HG03039 (cell line): ENCODE results near the gene AP3M1.
"Not testable (repeated sequence)": the region's sequence is repeated elsewhere in the genome, so short reads cannot be mapped to it uniquely, and the experiment has no call there.

Source experiments
- ATAC-seq: cut with Tn5 transposase; IDR thresholded peaks from one replicate; pipeline ENCODE4 v1.9.1; 2021; ENCODE audit warnings: mild to moderate bottlenecking, moderate library complexity; ENCODE audit not compliant: unreplicated experiment

Gene AP3M1

DNA sequence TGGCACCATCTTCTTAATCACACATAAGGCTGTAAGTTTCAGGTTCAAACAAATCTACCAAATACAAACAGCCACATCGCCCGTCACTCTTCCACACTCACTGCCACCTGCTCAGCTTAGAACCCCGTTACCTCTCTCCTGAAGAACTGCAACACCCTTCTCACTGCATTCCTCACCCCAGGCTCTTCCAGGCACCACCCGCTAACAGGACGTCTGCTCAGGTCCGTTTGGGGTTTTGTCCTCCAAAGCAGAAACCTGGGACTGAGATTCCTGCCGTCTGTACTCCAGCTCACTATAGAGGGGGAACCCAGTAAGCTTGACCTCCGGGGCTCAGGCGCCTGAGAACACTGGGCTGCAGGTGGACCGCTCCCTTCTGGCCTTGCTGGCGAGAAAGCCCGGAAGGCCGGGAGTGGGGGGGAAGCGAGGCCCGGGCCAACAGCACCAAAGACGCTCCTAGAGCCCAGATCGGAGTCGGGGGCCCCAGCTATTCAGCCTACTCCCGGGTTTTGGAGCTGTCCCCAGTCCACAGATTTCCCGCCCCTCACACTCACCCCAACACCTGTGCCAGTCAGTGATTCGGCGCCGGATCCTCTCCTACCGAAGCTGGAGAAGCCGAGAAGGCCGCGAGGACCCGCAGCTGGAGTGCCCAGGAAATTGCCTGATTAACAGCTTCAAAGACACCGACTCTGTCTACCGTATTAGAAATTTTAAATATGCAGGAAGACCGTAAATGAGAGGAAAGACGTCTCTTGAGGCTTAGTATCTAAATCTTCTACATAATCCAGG lies at the start of gene AP3M1:
Gene AP3M1, minus strand, starts transcription at position 625 of the 786 bp plus-strand sequence. CDS start 12,449 bp downstream, outside the sequence.
- peak; percentile 33 for ATAC-seq

DNA sequence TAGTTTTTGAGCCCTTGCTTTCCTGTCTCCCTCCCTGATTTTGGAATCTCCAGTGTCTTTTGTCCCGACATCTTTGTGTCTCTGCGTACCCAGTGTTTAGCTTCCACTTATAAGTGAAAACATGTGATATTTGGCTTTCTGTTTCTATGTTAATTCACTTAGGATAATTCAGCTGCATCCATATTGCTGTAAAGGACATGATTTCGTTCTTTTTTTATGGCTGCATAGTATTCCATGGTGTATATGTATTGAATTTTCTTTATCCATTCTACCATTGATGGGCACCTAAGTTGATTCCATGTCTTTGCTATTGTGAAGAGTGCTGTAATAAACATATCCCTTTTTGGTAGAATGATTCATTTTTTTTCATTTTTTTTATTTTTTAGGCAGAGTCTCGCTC lies 48.7 kb upstream of the AP3M1 start:
- ATAC-seq, result no peak

- no peak for ATAC-seq
Observed at GRCh38 chr10:74194999-74195398, 44.4 kb upstream of the AP3M1 start.

DNA sequence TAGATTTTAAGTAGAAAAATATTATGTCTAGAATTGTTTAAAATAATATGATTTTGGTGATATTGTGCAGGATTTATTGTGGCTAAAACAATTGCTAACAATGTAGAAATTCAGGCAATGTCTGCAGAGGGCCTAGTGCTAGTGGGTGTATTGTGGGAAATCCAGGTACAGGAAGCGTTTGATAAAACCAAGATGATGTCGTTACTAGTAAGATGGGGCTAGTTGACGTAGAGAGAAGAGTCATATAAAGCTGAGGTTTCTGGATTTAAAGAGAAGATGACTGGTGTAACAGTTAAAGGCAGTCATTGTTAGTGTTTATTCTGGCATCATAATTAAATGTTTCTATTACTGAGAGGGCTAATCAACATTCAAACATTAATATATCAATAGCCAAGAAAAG lies 43.9 kb upstream of the AP3M1 start:
- no peak for ATAC-seq

DNA sequence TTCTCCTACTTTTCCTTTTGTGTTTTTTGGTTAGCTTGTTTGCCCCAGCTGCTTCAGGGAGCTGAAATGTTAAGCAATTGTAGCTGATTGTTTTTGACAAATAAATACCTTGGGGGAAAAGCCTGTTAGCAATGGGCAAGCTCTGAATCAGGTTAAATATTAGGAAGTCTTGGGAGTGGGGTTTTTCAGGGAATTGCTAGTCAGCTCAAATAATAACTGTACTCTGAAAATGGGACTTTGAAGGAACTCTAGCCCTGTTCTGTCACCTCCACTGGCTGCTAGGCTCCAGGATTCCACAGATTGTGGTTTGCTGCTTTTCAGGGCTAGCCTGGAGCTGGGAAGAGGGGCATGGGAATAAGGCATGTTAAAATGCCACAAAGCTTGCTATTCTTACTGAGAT lies 39.9 kb upstream of the AP3M1 start:
- ATAC-seq, result no peak

DNA sequence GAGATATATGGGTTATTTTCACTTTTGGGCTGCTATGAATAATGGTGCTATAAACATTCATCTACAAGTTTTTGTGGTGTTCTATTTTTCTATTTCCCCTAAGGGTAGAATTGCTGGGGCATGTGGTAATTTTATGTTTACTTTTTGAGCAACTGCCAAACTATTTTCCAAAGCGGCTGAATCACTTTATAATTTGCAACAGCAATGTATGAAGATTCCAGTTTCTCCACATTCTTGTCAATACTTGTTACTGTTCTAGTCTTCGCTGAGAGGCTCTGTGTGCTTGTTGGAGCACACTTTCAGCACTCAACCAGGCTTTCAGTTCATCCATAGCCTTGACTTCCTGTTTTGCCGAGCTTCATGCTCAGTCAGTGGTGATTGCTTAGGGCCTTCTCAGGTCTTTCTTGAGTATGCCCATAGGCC lies 39.4 kb upstream of the AP3M1 start:
- peak; percentile 75 for ATAC-seq

DNA sequence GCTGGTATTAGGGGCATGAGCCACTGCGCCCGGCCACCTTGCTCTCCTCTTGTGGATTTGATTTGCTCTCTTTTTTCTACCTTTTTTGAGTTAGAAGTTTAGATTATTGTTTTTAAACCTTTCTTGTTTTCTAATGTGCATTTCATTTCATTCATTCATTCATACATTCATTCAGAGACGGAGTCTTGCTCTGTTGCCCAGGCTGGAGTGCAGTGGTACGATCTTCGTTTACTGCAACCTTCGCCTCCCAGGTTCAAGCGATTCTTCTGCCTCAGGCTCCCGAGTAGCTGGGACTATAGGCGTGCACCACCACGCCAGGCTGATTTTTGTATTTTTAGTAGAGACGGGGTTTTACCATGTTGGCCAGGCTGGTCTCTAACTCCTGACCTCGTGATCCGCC lies 38.0 kb upstream of the AP3M1 start:
- ATAC-seq, result not testable (repeated sequence)

DNA sequence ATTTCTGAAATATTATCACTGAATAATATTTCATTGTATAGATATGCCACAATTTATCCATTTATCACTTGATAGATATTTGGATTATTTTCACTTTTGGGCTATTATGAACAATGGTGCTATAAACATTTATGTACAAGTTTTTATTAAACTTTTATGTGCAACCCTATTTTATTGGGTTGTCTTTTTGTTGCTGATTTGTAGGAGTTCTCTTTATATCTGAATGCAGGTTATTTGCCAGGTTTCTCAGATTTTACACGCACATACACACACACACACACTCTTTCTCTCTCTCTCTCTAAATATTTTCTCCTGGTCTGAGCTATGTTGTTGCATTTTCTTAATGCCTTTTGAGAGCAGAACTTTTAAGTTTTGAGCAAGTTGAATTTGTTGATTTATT lies 36.6 kb upstream of the AP3M1 start:
- no peak for ATAC-seq

DNA sequence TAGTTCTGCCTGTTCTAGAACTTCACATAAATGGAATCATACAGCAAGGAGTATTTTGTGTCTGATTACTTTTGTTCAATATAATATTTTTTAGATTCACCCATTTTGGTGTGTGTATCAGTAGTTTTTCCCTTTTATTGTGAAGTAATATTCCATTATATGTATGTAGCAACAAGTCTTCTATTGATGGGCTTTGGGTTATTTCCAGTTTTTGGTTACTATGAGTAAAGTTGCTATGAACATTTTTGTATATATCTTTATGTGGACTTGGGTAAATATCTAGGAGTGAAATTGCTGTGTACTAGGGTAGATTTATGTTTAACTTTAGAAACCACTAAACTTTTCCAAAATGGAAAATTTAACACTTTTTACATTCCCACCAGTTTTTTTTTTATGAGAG lies 36.0 kb upstream of the AP3M1 start:
- no peak for ATAC-seq

- ATAC-seq, result no peak
Observed at GRCh38 chr10:74179111-74179710, 28.6 kb upstream of the AP3M1 start.

GRCh38 chr10:74178042-74178791 lies 27.6 kb upstream of the AP3M1 start:
- ATAC-seq, result no peak

GRCh38 chr10:74177140-74177677 lies 26.6 kb upstream of the AP3M1 start:
- ATAC-seq, result peak; percentile 20

DNA sequence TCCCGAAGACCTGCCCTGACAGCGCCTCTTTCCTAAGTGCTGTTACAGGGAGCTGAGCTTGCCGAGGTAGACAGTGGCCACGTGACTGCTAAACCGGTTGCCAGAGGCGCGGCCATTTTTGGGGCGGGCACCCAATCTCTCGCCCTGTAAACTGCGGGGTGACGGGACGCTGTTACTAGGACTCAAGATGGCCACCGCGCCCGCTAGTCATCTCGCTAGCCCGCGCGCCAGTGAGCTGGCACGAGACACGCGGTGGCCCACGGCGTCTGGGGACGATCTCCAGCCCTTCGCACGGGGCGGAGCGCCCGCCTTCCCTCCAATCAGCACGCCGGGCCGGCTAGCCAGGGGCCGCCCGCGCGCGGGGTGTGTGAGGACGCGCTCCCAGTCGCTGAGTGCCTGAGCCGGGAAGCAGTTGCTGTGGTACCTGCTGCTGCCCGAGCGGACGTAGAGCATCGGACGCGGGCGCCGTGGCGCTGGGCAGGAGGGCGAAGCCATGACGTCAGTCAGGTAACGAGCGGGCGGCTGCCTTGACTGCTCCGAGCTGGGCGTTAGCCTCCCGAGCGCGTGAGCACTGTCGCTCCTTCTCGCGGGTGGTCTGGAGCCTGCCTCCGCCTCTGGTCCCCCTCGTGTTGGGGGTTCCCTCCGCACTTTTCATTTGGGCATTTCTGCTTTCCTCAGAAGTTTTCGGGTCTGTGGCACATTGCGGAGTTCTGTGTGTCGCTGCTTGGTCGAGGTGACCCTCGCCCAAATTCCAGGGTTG lies 25.9 kb upstream of the AP3M1 start:
- peak; percentile 88 for ATAC-seq

- no peak for ATAC-seq
Observed at GRCh38 chr10:74175510-74176379, 25.1 kb upstream of the AP3M1 start.

DNA sequence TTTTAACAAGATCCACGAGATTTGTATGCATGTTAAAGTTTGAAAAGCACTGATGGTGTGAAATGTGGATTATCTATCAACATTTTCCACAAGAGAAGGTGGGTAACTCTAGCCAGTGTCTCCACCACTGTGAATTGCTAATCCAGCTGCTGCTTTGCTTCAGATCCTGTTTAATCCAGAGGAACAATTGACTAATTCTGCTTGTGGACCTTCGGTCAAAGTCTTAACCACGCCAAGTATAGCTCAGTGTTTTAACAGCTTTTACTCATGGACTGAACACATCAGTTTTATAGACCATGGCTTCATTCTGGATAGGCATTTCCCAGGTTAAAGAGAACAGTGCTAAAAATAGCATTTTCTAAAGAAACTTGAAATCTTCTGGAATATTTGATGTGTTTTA lies 23.9 kb upstream of the AP3M1 start:
- ATAC-seq, result no peak

GRCh38 chr10:74171625-74172024 lies 21.0 kb upstream of the AP3M1 start:
- ATAC-seq, result no peak

DNA sequence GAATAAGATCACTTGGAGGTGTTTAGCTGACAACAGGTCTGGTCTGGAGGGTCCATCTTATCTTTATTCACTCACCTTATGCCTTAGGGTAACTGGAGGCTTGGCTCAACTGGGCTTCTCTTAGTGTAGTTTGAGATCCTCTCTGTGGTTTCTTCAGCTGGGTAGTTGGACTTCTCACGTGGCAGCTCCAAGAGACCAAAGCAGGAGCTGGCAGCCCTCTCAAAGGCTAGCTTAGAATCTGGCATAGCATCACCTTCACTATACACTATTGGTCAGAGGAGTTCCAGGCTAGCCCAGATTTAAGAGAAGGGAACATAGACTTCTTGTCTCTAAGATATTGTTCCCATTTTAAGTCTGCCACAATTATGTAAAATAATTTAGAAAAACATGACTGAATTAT lies 16.8 kb upstream of the AP3M1 start:
- no peak for ATAC-seq

GRCh38 chr10:74165530-74165901 lies 14.9 kb upstream of the AP3M1 start:
- no peak for ATAC-seq

GRCh38 chr10:74164716-74165529 lies 14.3 kb upstream of the AP3M1 start:
- no peak for ATAC-seq
